K562 (cell line): ENCODE data around the gene EGF. TPM values are rescaled to one million over a fixed set of nuclear protein-coding genes. Genes with fewer than 3 reads are reported as not detected.

ENCODE experiments used
- ATAC-seq: fragments of 200-7000 bp; cut with Tn5 transposase; 3 replicates; pipeline ENCODE4 v1.9.1; 2020; ENCODE audit warnings: moderate library complexity
- BruUV-seq: library from RNA; stranded (reverse); fragments of 400-500 nt; replicated peaks from 2 replicates; lab custom pipeline; 2021; lab: Mats Ljungman, UMichigan
- CTCF ChIA-PET: fragments of 300-600 bp; formaldehyde crosslinking; extraction: SDS; loops from one replicate; lab custom pipeline; 2021; ENCODE audit warnings: low intra/inter-chr PET ratio; lab: Yijun Ruan, JAX
- POLR2A ChIA-PET: fragments of 300-600, 350-650 bp; sonication (Branson Sonifier 250); formaldehyde crosslinking; extraction: SDS; loops from one replicate; lab custom pipeline; 2021; ENCODE audit warnings: antibody characterized with exemption, inconsistent platforms; lab: Yijun Ruan, JAX
- DNase-seq, 4 experiments: peaks; one replicate each; pipeline versions ENCODE4 v3.0.0 to v3.0.0-alpha.2; 2011 to 2018; ENCODE audit warnings: low spot score in 3 of 4, mixed read lengths in 3 of 4; ENCODE audit errors: extremely low read depth in 1 of 4
- FAIRE-seq: peaks from 2 replicates; lab custom pipeline; 2011; peaks lifted over from hg19 to GRCh38; lab: Jason Lieb, UNC
- H2AFZ ChIP-seq: 2 replicates; pipeline ENCODE4 v1.6.0; 2011; ENCODE audit warnings: low read depth, low read length, control low read depth, inconsistent platforms
- H3K27ac ChIP-seq: fragments of 200-600 bp; 3 replicates; pipeline ENCODE4 v1.8.0; 2011; ENCODE audit warnings: low read depth, mild to moderate bottlenecking, control low read depth, inconsistent platforms, low read length, moderate library complexity, mixed read lengths; ENCODE audit errors: extremely low read depth
- H3K27me3 ChIP-seq, 2 experiments: fragments of 300-600 bp in 1 of 2; 2 replicates in 1 of 2; 3 replicates in 1 of 2; pipeline versions ENCODE4 v1.6.0 to v1.8.0; 2011; ENCODE audit warnings: inconsistent platforms in 2 of 2, low read length in 2 of 2, mild to moderate bottlenecking in 1 of 2, mixed read lengths in 1 of 2, moderate library complexity in 1 of 2; ENCODE audit not compliant: control insufficient read depth in 2 of 2, insufficient read depth in 2 of 2
- H3K36me3 ChIP-seq: fragments of 300-600 bp; 3 replicates; pipeline ENCODE4 v1.8.0; 2011; ENCODE audit warnings: mild to moderate bottlenecking, low read length, inconsistent platforms; ENCODE audit not compliant: control insufficient read depth, insufficient read depth
- H3K4me1 ChIP-seq, 2 experiments: fragments of 200-600 bp in 1 of 2; replicated peaks in 1 of 2; 2 replicates in 1 of 2; 3 replicates in 1 of 2; pipeline versions ENCODE4 v1.5.1 to v1.8.0; 2011; ENCODE audit warnings: inconsistent platforms in 2 of 2, low read length in 2 of 2, mild to moderate bottlenecking in 1 of 2, mixed read lengths in 1 of 2, moderate library complexity in 1 of 2; ENCODE audit not compliant: control insufficient read depth in 2 of 2, insufficient read depth in 2 of 2
- H3K4me2 ChIP-seq: 2 replicates; pipeline ENCODE4 v1.6.1; 2011; ENCODE audit warnings: low read length, control low read depth, inconsistent platforms, mixed read lengths; ENCODE audit not compliant: insufficient read depth
- H3K4me3 ChIP-seq: fragments of 200-600 bp; sonication (generic), shearing (Covaris generic); 2 replicates; pipeline ENCODE4 v1.5.1; 2016; ENCODE audit warnings: control low read depth, inconsistent platforms
- H3K79me2 ChIP-seq: fragments of 200-600 bp; 3 replicates; pipeline ENCODE4 v1.8.0; 2011; ENCODE audit warnings: low read length, inconsistent platforms; ENCODE audit not compliant: control insufficient read depth, insufficient read depth
- H3K9ac ChIP-seq, 2 experiments: 2 replicates each; pipeline versions ENCODE4 v1.6.0 to v1.6.1; 2011; ENCODE audit warnings: low read depth in 2 of 2, low read length in 2 of 2, control low read depth in 1 of 2, inconsistent platforms in 1 of 2, mild to moderate bottlenecking in 1 of 2, mixed read lengths in 1 of 2; ENCODE audit not compliant: insufficient read depth in 1 of 2
- H3K9me1 ChIP-seq: one replicate; pipeline ENCODE4 v1.6.0; 2011; ENCODE audit warnings: inconsistent platforms, mild to moderate bottlenecking, low read length, moderate library complexity; ENCODE audit not compliant: control insufficient read depth, insufficient read depth
- H3K9me3 ChIP-seq: replicated peaks from 2 replicates; pipeline ENCODE4 v1.5.1; 2011; ENCODE audit warnings: low read depth, low read length, inconsistent platforms; ENCODE audit not compliant: control insufficient read depth, insufficient read depth
- H4K20me1 ChIP-seq: replicated peaks from 2 replicates; pipeline ENCODE4 v1.6.1; 2011; ENCODE audit warnings: low read length, inconsistent platforms, mixed read lengths; ENCODE audit not compliant: control insufficient read depth, insufficient read depth
- E2F3 ChIP-seq: fragments of 250-450 bp; sonication (Bioruptor Pico); IDR thresholded peaks from 2 replicates; pipeline ENCODE4 v1.4.0; 2020; ENCODE audit warnings: mild to moderate bottlenecking
- ETV5 ChIP-seq: sonication (generic); formaldehyde crosslinking; IDR thresholded peaks from 2 replicates; pipeline ENCODE4 v1.4.0; 2020; ENCODE audit warnings: low read depth, mild to moderate bottlenecking, missing genetic modification reagents
- FOXA3 ChIP-seq, 2 experiments: fragments of 450-650 bp in 1 of 2; sonication (generic) in 1 of 2; formaldehyde crosslinking; IDR thresholded peaks in 1 of 2; conservative IDR thresholded peaks in 1 of 2; 2 replicates each; pipeline versions ENCODE4 v1.4.0 to v1.8.0; 2020 to 2022; ENCODE audit warnings: mild to moderate bottlenecking in 2 of 2, missing genetic modification reagents in 1 of 2
- ZBTB1 ChIP-seq: sonication (generic); formaldehyde crosslinking; IDR thresholded peaks from 2 replicates; pipeline ENCODE4 v1.8.1; 2023; ENCODE audit warnings: missing genetic modification reagents, low read depth, mild to moderate bottlenecking, borderline replicate concordance
- ZNF316 ChIP-seq: fragments of 450-650 bp; IDR thresholded peaks from 2 replicates; pipeline ENCODE4 v1.6.1; 2016
- ZNF347 ChIP-seq: fragments of 450-650 bp; formaldehyde crosslinking; IDR thresholded peaks from 2 replicates; pipeline ENCODE4 v1.4.0; 2020; ENCODE audit warnings: low read depth, mild to moderate bottlenecking, moderate library complexity
- ZNF408 ChIP-seq: fragments of 250-450 bp; sonication (Bioruptor Pico); IDR thresholded peaks from 2 replicates; pipeline ENCODE4 v1.4.0; 2020; ENCODE audit warnings: low read depth, mild to moderate bottlenecking, moderate library complexity
- WGBS: fragments of 100-300 bp; shearing (Covaris generic); methylation state at CpG from one replicate; pipeline ENCODE4 v1.1.6; 2016; ENCODE audit warnings: low coverage, mixed read lengths; ENCODE audit not compliant: insufficient coverage; ENCODE audit errors: missing lambda C conversion rate; 5-methylcytosine and 5-hydroxymethylcytosine counted together
- in situ Hi-C: fragments of 300-500 bp; cut with MboI; formaldehyde crosslinking; loops from 4 replicates; pipeline ENCODE4 v1.15.0; 2018; ENCODE audit warnings: inconsistent platforms, mixed read lengths
- intact Hi-C: fragments of 100-400 bp; cut with micrococcal nuclease; formaldehyde crosslinking; loops from 2 replicates; pipeline ENCODE4 v1.14.2; 2022
- polyA plus RNA-seq, 8 experiments: library from polyadenylated mRNA; depleted of rRNA in 4 of 8; stranded (reverse) in 5 of 8; unstranded in 3 of 8; fragments of >200 nt; fragmentation: Nextera tagmentation in 2 of 8; fragmentation: Illumina TruSeq in 1 of 8; extraction: Ambion mirVana in 2 of 8; extraction: Trizol in 1 of 8; gene quantifications; 2 replicates each; pipeline versions ENCODE4 v1.2.1 to v1.2.3, GENCODE V29; 2011 to 2014; ENCODE audit warnings: inconsistent platforms in 1 of 8, missing spikeins in 1 of 8
- total RNA-seq, 7 experiments: library from RNA; depleted of rRNA in 6 of 7; stranded (reverse); fragments of >200 nt in 6 of 7; fragmentation: Illumina TruSeq in 2 of 7; extraction: Trizol in 2 of 7; gene quantifications; 2 replicates each; pipeline versions ENCODE4 v1.2.1 to v1.2.3, GENCODE V29; 2011 to 2021; ENCODE audit warnings: low replicate concordance in 1 of 7
- TF ChIP-seq, protein P1 (sequence below): sonication (generic); formaldehyde crosslinking; IDR thresholded peaks from 2 replicates; pipeline ENCODE4 v1.8.0; 2022; ENCODE audit warnings: mild to moderate bottlenecking, low read depth, missing genetic modification reagents
- TF ChIP-seq, protein P2 (sequence below), 3 experiments: fragments of 200-800 bp in 1 of 3; sonication (Bioruptor generic) in 1 of 3; sonication (generic) in 1 of 3; formaldehyde crosslinking in 1 of 3; IDR thresholded peaks; 2 replicates each; pipeline versions ENCODE4 v1.6.1 to v1.8.0; 2016 to 2022; ENCODE audit warnings: mild to moderate bottlenecking in 2 of 3, missing compliant biosample characterization in 2 of 3, missing genetic modification characterization in 2 of 3, missing genetic modification reagents in 1 of 3
- TF ChIP-seq, protein P3 (sequence below): fragments of 450-650 bp; formaldehyde crosslinking; IDR thresholded peaks from 2 replicates; pipeline ENCODE4 v1.4.0; 2020; ENCODE audit warnings: mild to moderate bottlenecking, moderate library complexity
- TF ChIP-seq, protein P4 (sequence below): fragments of 450-650 bp; formaldehyde crosslinking; IDR thresholded peaks from 2 replicates; pipeline ENCODE4 v1.4.0; 2020; ENCODE audit warnings: mild to moderate bottlenecking, mixed read lengths
- TF ChIP-seq, protein P5 (sequence below): sonication (generic); IDR thresholded peaks from 2 replicates; pipeline ENCODE4 v1.6.1; 2016
- TF ChIP-seq, protein P6 (sequence below): fragments of 450-650 bp; IDR thresholded peaks from 2 replicates; pipeline ENCODE4 v1.6.1; 2018; ENCODE audit warnings: mild to moderate bottlenecking, low read depth; ENCODE audit not compliant: partially characterized antibody

The EGF gene
- total and polyA plus RNA-seq, 9 of the 15 experiments (the other 6 are each of a cell fraction or from before 2014, with no cell fraction given), result 0.32 to 3.1 (median 1.3) TPM

DNA sequence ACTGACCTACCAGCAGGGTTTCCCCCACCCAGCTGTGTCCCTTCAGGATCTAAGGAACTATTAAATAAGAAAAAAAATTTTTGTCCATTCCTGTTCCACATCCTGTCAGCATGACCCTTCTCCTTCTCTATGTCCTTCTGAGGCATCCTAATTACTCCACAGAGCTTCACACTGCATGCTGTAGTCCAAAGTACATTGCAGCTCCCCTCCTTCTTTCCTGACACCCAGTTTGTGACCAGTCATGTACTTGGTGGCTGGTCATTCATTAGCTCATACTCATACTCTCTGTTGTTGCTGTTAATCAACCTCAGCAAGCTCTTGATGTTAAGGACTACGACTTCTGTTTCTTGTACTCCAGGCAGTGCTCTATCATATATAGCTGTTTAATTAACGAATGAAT lies 2.4 kb upstream of the EGF start:
- no peaks in the 10 kb centered on the region for H4K20me1 ChIP-seq
- no peaks in the 10 kb centered on the region for H3K79me2 ChIP-seq
- no peak overlapping the region for H3K27ac ChIP-seq
- in situ Hi-C loops, result no loop called here
- H3K36me3 ChIP-seq, result no peaks in the 10 kb centered on the region
- no peaks in the 10 kb centered on the region for H3K9me1 ChIP-seq
- no peak overlapping the region for H3K4me3 ChIP-seq
- intact Hi-C loops, result no loop called here
- 21% methylated on average over 2 of the region's 2 CpGs for WGBS
- ATAC-seq, result no peak
- DNase-seq, result no peak
- no peak overlapping the region for H2AFZ ChIP-seq
- peaks cover 0 to 15% of the 10 kb centered on the region in 2 experiments; a peak in 3 of 5 replicates for H3K4me1 ChIP-seq
- CTCF ChIA-PET, result no interaction called here
- no peaks in the 10 kb centered on the region; a peak in 1 of 5 replicates for H3K27me3 ChIP-seq
- no TSS peak for BruUV-seq
- no peaks in the 10 kb centered on the region for H3K9me3 ChIP-seq
- POLR2A ChIA-PET, result no interaction called here
- H3K4me2 ChIP-seq, result no peak overlapping the region
- no peak overlapping the region for H3K9ac ChIP-seq
- FAIRE-seq, result no peak
- TF ChIP-seq ZNF347 (CRISPR knock-in tag), result no peak
- TF ChIP-seq E2F3 (CRISPR knock-in tag), result no peak
- TF ChIP-seq, protein P1, sequence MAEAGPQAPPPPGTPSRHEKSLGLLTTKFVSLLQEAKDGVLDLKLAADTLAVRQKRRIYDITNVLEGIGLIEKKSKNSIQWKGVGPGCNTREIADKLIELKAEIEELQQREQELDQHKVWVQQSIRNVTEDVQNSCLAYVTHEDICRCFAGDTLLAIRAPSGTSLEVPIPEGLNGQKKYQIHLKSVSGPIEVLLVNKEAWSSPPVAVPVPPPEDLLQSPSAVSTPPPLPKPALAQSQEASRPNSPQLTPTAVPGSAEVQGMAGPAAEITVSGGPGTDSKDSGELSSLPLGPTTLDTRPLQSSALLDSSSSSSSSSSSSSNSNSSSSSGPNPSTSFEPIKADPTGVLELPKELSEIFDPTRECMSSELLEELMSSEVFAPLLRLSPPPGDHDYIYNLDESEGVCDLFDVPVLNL (CRISPR knock-in tag), result no peak
- no peak for TF ChIP-seq ZBTB1 (CRISPR knock-in tag)
- TF ChIP-seq ZNF408 (CRISPR knock-in tag), result no peak
- TF ChIP-seq, protein P2, sequence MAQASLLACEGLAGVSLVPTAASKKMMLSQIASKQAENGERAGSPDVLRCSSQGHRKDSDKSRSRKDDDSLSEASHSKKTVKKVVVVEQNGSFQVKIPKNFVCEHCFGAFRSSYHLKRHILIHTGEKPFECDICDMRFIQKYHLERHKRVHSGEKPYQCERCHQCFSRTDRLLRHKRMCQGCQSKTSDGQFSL (CRISPR knock-in tag; IDR thresholded peaks at IDR 0.05), result no peak
- TF ChIP-seq, protein P2 (tag; IDR thresholded peaks at IDR 0.05), result no peak
- TF ChIP-seq FOXA3 (CRISPR knock-in tag; conservative IDR thresholded peaks at IDR 0.05 in 1 of 2, IDR thresholded peaks at IDR 0.05 in 1 of 2), result no peak
- TF ChIP-seq, protein P3, sequence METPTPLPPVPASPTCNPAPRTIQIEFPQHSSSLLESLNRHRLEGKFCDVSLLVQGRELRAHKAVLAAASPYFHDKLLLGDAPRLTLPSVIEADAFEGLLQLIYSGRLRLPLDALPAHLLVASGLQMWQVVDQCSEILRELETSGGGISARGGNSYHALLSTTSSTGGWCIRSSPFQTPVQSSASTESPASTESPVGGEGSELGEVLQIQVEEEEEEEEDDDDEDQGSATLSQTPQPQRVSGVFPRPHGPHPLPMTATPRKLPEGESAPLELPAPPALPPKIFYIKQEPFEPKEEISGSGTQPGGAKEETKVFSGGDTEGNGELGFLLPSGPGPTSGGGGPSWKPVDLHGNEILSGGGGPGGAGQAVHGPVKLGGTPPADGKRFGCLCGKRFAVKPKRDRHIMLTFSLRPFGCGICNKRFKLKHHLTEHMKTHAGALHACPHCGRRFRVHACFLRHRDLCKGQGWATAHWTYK (CRISPR knock-in tag), result no peak
- no peak for TF ChIP-seq ZNF316
- TF ChIP-seq, protein P4, sequence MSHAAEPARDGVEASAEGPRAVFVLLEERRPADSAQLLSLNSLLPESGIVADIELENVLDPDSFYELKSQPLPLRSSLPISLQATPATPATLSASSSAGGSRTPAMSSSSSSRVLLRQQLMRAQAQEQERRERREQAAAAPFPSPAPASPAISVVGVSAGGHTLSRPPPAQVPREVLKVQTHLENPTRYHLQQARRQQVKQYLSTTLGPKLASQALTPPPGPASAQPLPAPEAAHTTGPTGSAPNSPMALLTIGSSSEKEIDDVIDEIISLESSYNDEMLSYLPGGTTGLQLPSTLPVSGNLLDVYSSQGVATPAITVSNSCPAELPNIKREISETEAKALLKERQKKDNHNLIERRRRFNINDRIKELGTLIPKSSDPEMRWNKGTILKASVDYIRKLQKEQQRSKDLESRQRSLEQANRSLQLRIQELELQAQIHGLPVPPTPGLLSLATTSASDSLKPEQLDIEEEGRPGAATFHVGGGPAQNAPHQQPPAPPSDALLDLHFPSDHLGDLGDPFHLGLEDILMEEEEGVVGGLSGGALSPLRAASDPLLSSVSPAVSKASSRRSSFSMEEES (CRISPR knock-in tag), result no peak
- TF ChIP-seq ETV5 (CRISPR knock-in tag), result no peak
- TF ChIP-seq, protein P5, sequence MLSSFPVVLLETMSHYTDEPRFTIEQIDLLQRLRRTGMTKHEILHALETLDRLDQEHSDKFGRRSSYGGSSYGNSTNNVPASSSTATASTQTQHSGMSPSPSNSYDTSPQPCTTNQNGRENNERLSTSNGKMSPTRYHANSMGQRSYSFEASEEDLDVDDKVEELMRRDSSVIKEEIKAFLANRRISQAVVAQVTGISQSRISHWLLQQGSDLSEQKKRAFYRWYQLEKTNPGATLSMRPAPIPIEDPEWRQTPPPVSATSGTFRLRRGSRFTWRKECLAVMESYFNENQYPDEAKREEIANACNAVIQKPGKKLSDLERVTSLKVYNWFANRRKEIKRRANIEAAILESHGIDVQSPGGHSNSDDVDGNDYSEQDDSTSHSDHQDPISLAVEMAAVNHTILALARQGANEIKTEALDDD, result no peak
- TF ChIP-seq, protein P6, sequence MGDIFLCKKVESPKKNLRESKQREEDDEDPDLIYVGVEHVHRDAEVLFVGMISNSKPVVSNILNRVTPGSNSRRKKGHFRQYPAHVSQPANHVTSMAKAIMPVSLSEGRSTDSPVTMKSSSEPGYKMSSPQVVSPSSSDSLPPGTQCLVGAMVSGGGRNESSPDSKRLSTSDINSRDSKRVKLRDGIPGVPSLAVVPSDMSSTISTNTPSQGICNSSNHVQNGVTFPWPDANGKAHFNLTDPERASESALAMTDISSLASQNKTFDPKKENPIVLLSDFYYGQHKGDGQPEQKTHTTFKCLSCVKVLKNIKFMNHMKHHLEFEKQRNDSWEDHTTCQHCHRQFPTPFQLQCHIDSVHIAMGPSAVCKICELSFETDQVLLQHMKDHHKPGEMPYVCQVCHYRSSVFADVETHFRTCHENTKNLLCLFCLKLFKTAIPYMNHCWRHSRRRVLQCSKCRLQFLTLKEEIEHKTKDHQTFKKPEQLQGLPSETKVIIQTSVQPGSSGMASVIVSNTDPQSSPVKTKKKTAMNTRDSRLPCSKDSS, result no peak
